Cardiac ventricle fibroblast (primary cell): Measurements from ENCODE around the gene TTC33. TPM values are rescaled to one million over a fixed set of nuclear protein-coding genes. Genes with fewer than 3 reads are reported as not detected.

Experiments
- total RNA-seq: library from RNA; depleted of rRNA; stranded (reverse); fragments of >200 nt; gene quantifications from 2 replicates; pipeline ENCODE4 v1.2.3, GENCODE V29; 2015

The TTC33 gene
- total RNA-seq: 7.3 and 10.3 TPM in 2 replicates

GRCh38 chr5:40755407-40756365 is at the start of gene TTC33:
Gene TTC33 (minus strand): TSS chr5:40755961. CDS start chr5:40747018, 8,943 bp downstream.

GRCh38 chr5:40798012-40798800 is 42.4 kb upstream of the TTC33 start, which contains the start of gene PRKAA1:
Gene PRKAA1 (minus strand): TSS chr5:40798374. CDS start chr5:40798189, 185 bp downstream.

GRCh38 chr5:40679913-40680681 is 75.7 kb downstream of the TTC33 start, which contains the start of gene PTGER4:
Gene PTGER4 (plus strand): TSS chr5:40679915. CDS start chr5:40680994, 1,079 bp downstream.

Other genes starting within 250 kb of the TTC33 start
- gene PTGER4, start 76.0 kb downstream of the TTC33 start, total RNA-seq: 39.9 and 40.1 TPM in 2 replicates
- 57.2 and 64.6 TPM in 2 replicates for gene PRKAA1, start 42.4 kb upstream of the TTC33 start, total RNA-seq
- 220 and 232 TPM in 2 replicates for gene RPL37, start 79.3 kb upstream of the TTC33 start, total RNA-seq
- 20.6 and 23.3 TPM in 2 replicates for gene CARD6, start 85.4 kb upstream of the TTC33 start, total RNA-seq
- gene C7, start 153.5 kb upstream of the TTC33 start, total RNA-seq: 11,125 and 16,943 TPM in 2 replicates